Breast epithelium (tissue), 3 donors: Measurements from ENCODE around the gene SSH2.

ENCODE experiments used
- POLR2AphosphoS5 ChIP-seq, 3 donors: sonication (generic); formaldehyde crosslinking; IDR thresholded peaks; one replicate each; pipeline ENCODE4 v1.6.1; 2017; ENCODE audit warnings: antibody characterized with exemption in 3 of 3
- TF ChIP-seq, protein P1 (sequence below), 3 donors: fragments of 450-650 bp; IDR thresholded peaks; one replicate each; pipeline ENCODE4 v1.5.1; 2016 to 2017; ENCODE audit warnings: antibody characterized with exemption in 3 of 3, mild to moderate bottlenecking in 3 of 3, moderate library complexity in 3 of 3

DNA sequence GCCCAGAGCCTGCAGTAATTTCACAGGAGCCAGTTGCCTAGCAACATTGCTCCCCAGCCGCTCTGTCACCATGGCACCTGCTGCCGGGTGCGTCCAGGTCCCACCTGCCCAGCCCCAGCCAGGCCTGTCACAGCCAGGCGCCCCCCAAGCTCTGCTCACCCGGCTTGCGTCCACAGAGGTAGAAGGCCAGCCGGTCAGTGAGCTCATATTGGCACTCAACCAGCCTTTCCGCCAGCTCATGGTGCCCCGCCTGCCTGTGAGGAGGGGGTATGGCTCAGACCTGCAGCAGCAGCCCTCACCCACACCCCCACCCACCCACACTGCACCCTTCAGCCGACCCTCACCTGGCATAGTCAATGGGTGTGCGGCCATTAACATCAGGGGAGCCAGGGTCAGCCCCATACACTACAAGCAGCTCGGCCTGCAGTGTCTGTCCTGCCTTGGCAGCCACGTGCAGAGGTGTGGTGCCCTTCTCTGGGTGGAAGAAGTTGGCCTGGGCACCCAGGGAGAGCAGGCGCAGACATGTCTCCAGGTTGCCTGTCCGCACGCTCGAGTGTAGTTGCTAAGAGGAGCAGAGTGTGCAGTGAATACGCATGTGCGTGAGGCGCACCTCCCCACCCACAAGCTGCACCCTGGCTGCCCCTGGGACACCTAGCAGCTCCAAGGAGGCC lies 348.3 kb downstream of the SSH2 start:
- TF ChIP-seq POLR2AphosphoS5 (IDR thresholded peaks at IDR 0.05) = no peak
- TF ChIP-seq, protein P1, sequence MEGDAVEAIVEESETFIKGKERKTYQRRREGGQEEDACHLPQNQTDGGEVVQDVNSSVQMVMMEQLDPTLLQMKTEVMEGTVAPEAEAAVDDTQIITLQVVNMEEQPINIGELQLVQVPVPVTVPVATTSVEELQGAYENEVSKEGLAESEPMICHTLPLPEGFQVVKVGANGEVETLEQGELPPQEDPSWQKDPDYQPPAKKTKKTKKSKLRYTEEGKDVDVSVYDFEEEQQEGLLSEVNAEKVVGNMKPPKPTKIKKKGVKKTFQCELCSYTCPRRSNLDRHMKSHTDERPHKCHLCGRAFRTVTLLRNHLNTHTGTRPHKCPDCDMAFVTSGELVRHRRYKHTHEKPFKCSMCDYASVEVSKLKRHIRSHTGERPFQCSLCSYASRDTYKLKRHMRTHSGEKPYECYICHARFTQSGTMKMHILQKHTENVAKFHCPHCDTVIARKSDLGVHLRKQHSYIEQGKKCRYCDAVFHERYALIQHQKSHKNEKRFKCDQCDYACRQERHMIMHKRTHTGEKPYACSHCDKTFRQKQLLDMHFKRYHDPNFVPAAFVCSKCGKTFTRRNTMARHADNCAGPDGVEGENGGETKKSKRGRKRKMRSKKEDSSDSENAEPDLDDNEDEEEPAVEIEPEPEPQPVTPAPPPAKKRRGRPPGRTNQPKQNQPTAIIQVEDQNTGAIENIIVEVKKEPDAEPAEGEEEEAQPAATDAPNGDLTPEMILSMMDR (IDR thresholded peaks at IDR 0.05) = no peak
